ENCODE measurements around the gene SAPCD1. TPM values are rescaled to one million over a fixed set of nuclear protein-coding genes. Genes with fewer than 3 reads are reported as not detected.
"Not testable (repeated sequence)": the region's sequence is repeated elsewhere in the genome, so short reads cannot be mapped to it uniquely, and the experiment has no call there.

SAPCD1 gene
- total RNA-seq, 1 donor from 2014 or later: not detected

DNA sequence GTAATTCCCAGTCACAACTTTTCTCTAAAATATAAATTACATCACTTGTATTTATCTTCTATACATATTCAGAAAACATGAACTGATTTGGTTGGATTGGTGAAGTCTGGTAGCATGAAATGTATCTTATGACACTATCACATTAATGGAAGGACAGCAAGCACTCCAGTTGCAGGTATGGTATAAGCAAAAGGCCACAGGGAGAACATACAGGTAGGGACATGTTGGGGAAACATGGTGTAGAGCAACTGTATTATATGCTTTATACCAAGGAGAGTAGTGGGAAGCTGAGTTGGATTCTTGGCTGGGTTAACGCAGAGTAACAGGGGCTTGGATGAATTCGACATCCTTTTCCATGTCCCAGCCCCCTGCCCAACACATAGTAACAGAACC lies 34.5 kb downstream of the SAPCD1 start:
- intact Hi-C loops (cut with micrococcal nuclease): no loop called here
- H3K27ac ChIP-seq (replicated peaks): peak overlapping the region; percentile 99
- peaks cover 17% of the 10 kb centered on the region for H3K36me3 ChIP-seq
- H3K4me3 ChIP-seq: no peak overlapping the region
- DNase-seq: no peak
- H3K27me3 ChIP-seq (ENCODE audit: low read depth): no peaks in the 10 kb centered on the region
- peaks cover 21% of the 10 kb centered on the region for H3K4me1 ChIP-seq
- H3K9me3 ChIP-seq (replicated peaks): no peaks in the 10 kb centered on the region
- TF ChIP-seq, protein P1, sequence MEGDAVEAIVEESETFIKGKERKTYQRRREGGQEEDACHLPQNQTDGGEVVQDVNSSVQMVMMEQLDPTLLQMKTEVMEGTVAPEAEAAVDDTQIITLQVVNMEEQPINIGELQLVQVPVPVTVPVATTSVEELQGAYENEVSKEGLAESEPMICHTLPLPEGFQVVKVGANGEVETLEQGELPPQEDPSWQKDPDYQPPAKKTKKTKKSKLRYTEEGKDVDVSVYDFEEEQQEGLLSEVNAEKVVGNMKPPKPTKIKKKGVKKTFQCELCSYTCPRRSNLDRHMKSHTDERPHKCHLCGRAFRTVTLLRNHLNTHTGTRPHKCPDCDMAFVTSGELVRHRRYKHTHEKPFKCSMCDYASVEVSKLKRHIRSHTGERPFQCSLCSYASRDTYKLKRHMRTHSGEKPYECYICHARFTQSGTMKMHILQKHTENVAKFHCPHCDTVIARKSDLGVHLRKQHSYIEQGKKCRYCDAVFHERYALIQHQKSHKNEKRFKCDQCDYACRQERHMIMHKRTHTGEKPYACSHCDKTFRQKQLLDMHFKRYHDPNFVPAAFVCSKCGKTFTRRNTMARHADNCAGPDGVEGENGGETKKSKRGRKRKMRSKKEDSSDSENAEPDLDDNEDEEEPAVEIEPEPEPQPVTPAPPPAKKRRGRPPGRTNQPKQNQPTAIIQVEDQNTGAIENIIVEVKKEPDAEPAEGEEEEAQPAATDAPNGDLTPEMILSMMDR (IDR thresholded peaks at IDR 0.05; ENCODE audit: borderline replicate concordance): no peak

- Histone ChIP-seq H3K4me1 (peaks cover 21% of the 10 kb centered on the region), H3K27ac (replicated peaks) (peak overlapping the region; percentile 8), H3K9me3 (replicated peaks) (no peaks in the 10 kb centered on the region), H3K4me3 (no peak overlapping the region), H3K36me3 (peaks cover 16% of the 10 kb centered on the region), H3K27me3 (ENCODE audit: low read depth) (no peaks in the 10 kb centered on the region)
- peak; percentile 3 for DNase-seq
- TF ChIP-seq, protein P1 (IDR thresholded peaks at IDR 0.05; ENCODE audit: borderline replicate concordance): no peak
- intact Hi-C loops (cut with micrococcal nuclease): no loop called here
These were observed 35.1 kb downstream of the SAPCD1 start for GRCh38 chr6:31797588-31797987.

DNA sequence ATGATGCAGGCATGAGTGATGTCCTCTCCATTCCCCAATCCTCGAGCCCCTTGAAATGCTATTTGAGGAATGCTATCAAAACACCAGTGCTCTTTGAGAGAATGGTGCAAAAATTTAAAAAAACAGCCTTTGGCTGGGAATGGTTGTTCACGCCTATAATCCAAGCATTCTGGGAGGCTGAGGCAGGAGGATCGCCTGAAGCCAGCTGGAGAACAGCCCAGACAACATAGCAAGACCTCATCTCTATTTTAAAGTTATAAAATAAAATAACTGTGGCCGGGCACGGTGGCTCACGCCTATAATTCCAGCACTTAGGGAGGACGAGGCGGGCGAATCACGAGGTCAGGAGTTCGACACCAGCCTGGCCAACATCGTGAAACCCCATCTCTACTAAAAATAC lies 37.3 kb downstream of the SAPCD1 start:
- Histone ChIP-seq H3K9me3 (replicated peaks) (no peaks in the 10 kb centered on the region), H3K36me3 (peaks cover 14% of the 10 kb centered on the region), H3K4me3 (no peak overlapping the region), H3K27ac (replicated peaks) (no peak overlapping the region), H3K4me1 (peaks cover 13% of the 10 kb centered on the region), H3K27me3 (ENCODE audit: low read depth) (no peaks in the 10 kb centered on the region)
- intact Hi-C loops (cut with micrococcal nuclease): no loop called here
- DNase-seq: no peak
- TF ChIP-seq, protein P1 (IDR thresholded peaks at IDR 0.05; ENCODE audit: borderline replicate concordance): no peak

DNA sequence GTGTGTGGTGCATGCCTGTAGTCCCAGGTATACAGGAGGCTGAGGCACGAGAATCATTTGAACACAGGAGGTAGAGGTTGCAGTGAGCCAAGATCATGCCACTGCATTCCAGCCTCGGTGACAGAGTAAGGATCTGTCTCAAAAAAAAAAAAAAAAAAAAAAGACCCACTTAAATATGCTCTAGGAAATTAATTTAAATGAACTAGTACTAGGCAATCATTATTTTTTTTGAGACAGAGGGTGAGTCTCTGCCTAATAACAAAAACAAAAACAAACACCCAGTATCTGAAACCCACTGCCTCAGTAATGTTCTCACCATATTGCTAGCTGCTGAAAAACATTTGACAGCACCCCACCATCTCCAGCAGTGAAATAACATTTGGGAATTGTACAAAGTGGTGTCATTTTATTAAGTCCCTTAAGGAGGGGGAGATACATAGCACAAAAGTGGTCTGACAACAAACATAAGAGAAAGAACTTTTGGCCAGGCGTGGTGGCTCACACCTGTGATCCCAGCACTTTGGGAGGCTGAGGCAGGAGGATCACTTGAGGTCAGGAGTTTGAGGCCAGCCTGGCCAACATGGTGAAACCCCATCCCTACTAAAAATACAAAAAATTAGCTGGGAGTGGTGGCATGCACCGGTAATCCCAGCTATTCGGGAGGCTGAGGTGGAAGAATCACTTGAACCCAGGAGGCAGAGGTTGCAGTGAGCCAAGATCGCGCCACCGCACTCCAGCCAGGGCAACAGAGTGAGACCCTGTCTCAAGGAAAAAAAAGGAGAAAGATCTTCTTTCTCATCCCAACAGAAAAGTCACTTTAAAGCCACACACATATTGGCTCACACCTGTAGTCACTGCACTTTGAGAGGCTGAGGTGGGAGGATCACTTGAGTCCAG lies 38.8 kb downstream of the SAPCD1 start:
- DNase-seq; H3K27me3 ChIP-seq (ENCODE audit: low read depth); H3K27ac ChIP-seq (replicated peaks); H3K4me3 ChIP-seq; H3K9me3 ChIP-seq (replicated peaks); intact Hi-C loops (cut with micrococcal nuclease): not testable (repeated sequence)
- Histone ChIP-seq H3K36me3 (peaks cover 14% of the 10 kb centered on the region), H3K4me1 (peaks cover 13% of the 10 kb centered on the region)

DNA sequence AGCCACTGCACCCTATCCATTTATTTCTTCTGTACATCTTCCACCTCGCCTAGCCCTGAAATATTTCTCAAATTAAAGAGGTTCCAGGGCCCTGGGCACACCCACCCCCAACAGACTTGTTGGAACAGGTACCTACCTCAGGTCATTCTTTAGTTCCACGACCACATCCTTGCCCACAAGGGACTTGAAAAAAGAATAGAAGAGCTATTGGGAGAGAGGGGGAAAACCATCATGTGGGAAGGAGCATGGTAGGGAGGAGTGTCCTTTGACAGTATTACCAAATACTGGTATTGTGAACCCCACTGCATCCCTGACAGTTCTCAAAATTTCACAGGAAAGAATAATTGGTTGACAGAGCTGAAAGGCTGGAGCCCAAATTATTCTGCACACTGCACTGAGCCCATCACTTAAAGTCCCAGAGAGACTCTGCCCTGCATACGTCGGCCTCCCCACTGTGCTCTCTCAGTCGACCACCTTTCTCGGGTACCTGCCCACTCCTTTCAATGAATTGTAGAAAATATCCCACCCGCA lies 43.5 kb downstream of the SAPCD1 start:
- peaks cover 14% of the 10 kb centered on the region for H3K36me3 ChIP-seq
- DNase-seq: no peak
- H3K4me3 ChIP-seq: peak overlapping the region; percentile 79
- intact Hi-C loops (cut with micrococcal nuclease): no loop called here
- no peaks in the 10 kb centered on the region for H3K27me3 ChIP-seq (ENCODE audit: low read depth)
- no peaks in the 10 kb centered on the region for H3K9me3 ChIP-seq (replicated peaks)
- TF ChIP-seq, protein P1 (IDR thresholded peaks at IDR 0.05; ENCODE audit: borderline replicate concordance): no peak
- peak overlapping the region; percentile 94 for H3K27ac ChIP-seq (replicated peaks)
- H3K4me1 ChIP-seq: peaks cover 20% of the 10 kb centered on the region
